Retinal pigment epithelial cell (primary cell): Measurements from ENCODE around the gene IL20RB.

ENCODE experiments used
- DNase-seq: peaks from one replicate; pipeline ENCODE4 v3.0.0-alpha.2; 2010; ENCODE audit warnings: low read depth
- H3K4me3 ChIP-seq: 2 replicates; pipeline ENCODE4 v1.5.1; 2011; ENCODE audit warnings: mild to moderate bottlenecking, low read length, control low read depth, moderate library complexity
- CTCF ChIP-seq: conservative IDR thresholded peaks from 2 replicates; pipeline ENCODE4 v1.5.1; 2011; ENCODE audit warnings: low read depth, low read length, control low read depth, inconsistent platforms

Gene IL20RB

GRCh38 chr3:136957751-136958288 is at the start of gene IL20RB:
Gene IL20RB (plus strand): TSS chr3:136957983. CDS start chr3:136958114, 131 bp downstream.
- no peak for DNase-seq
- H3K4me3 ChIP-seq: no peak within 1 kb of the TSS
- TF ChIP-seq CTCF: no peak

GRCh38 chr3:136908297-136908696 is 49.5 kb upstream of the IL20RB start:
- DNase-seq: no peak
- no peak for TF ChIP-seq CTCF
- no peak overlapping the region for H3K4me3 ChIP-seq

- no peak for DNase-seq
- no peak overlapping the region for H3K4me3 ChIP-seq
- no peak for TF ChIP-seq CTCF
Measured at GRCh38 chr3:136909187-136909586, 48.6 kb upstream of the IL20RB start.

- DNase-seq: no peak
- no peak for TF ChIP-seq CTCF
- no peak overlapping the region for H3K4me3 ChIP-seq
Measured at GRCh38 chr3:136910697-136911096, 47.1 kb upstream of the IL20RB start.

GRCh38 chr3:136913168-136913567 is 44.6 kb upstream of the IL20RB start:
- no peak for TF ChIP-seq CTCF
- DNase-seq: no peak
- no peak overlapping the region for H3K4me3 ChIP-seq

GRCh38 chr3:136914739-136915138 is 43.0 kb upstream of the IL20RB start:
- H3K4me3 ChIP-seq: no peak overlapping the region
- no peak for DNase-seq
- no peak for TF ChIP-seq CTCF

- no peak for TF ChIP-seq CTCF
- no peak overlapping the region for H3K4me3 ChIP-seq
- DNase-seq: no peak
Measured at GRCh38 chr3:136916223-136916622, 41.6 kb upstream of the IL20RB start.
